DND-41 (cell line): ENCODE results near the gene VAC14.
"Not testable (repeated sequence)": the region's sequence is repeated elsewhere in the genome, so short reads cannot be mapped to it uniquely, and the experiment has no call there.

ENCODE experiments used
- ATAC-seq: fragments of 200-7000 bp; cut with Tn5 transposase; 3 replicates; pipeline ENCODE4 v1.9.1; 2021; ENCODE audit warnings: low read depth; ENCODE audit not compliant: insufficient read depth
- DNase-seq: peaks from one replicate; pipeline ENCODE4 v3.0.0-alpha.2; 2020
- H2AFZ ChIP-seq: 2 replicates; pipeline ENCODE4 v1.6.0; 2012; ENCODE audit warnings: low read depth, low read length
- H3K27ac ChIP-seq: 2 replicates; pipeline ENCODE4 v1.5.1; 2012; ENCODE audit warnings: low read length, inconsistent platforms
- H3K27me3 ChIP-seq: fragments of 200-600 bp; sonication (generic); 2 replicates; pipeline ENCODE4 v1.6.0; 2012; ENCODE audit warnings: low read length, mild to moderate bottlenecking, inconsistent platforms; ENCODE audit not compliant: insufficient read depth, poor library complexity
- H3K36me3 ChIP-seq: 2 replicates; pipeline ENCODE4 v1.5.1; 2012; ENCODE audit warnings: low read length, inconsistent platforms; ENCODE audit not compliant: insufficient read depth
- H3K4me1 ChIP-seq: 2 replicates; pipeline ENCODE4 v1.5.1; 2012; ENCODE audit warnings: mild to moderate bottlenecking, low read length; ENCODE audit not compliant: insufficient read depth
- H3K4me2 ChIP-seq: 2 replicates; pipeline ENCODE4 v1.6.0; 2012; ENCODE audit warnings: mild to moderate bottlenecking, moderate library complexity, low read length, inconsistent platforms; ENCODE audit not compliant: insufficient read depth
- H3K4me3 ChIP-seq, 2 experiments: fragments of 200-600 bp in 1 of 2; shearing (Covaris generic) in 1 of 2; 2 replicates each; pipeline ENCODE4 v1.5.1; 2012 to 2016; ENCODE audit warnings: inconsistent platforms in 2 of 2, low read length in 2 of 2, mild to moderate bottlenecking in 2 of 2, low read depth in 1 of 2, moderate library complexity in 1 of 2
- H3K79me2 ChIP-seq: 2 replicates; pipeline ENCODE4 v1.6.0; 2012; ENCODE audit warnings: low read length, inconsistent platforms; ENCODE audit not compliant: insufficient read depth
- H3K9ac ChIP-seq: 2 replicates; pipeline ENCODE4 v1.6.0; 2012; ENCODE audit warnings: low read depth, mild to moderate bottlenecking, inconsistent platforms, low read length, moderate library complexity
- H3K9me3 ChIP-seq: 2 replicates; pipeline ENCODE4 v1.5.1; 2012; ENCODE audit warnings: low read length, moderate library complexity, mild to moderate bottlenecking, inconsistent platforms; ENCODE audit not compliant: insufficient read depth, severe bottlenecking
- H4K20me1 ChIP-seq: 2 replicates; pipeline ENCODE4 v1.6.0; 2012; ENCODE audit warnings: low read length; ENCODE audit not compliant: insufficient read depth
- CTCF ChIP-seq: IDR thresholded peaks from 2 replicates; pipeline ENCODE4 v1.5.1; 2012; ENCODE audit warnings: borderline replicate concordance, low read length, moderate library complexity, mild to moderate bottlenecking; ENCODE audit not compliant: poor library complexity, severe bottlenecking; ENCODE audit errors: extremely low read depth
- EZH2 ChIP-seq: IDR thresholded peaks from 3 replicates; pipeline ENCODE4 v1.6.1; 2012; ENCODE audit warnings: borderline replicate concordance, low read depth, mild to moderate bottlenecking, moderate library complexity, low read length, inconsistent platforms; ENCODE audit not compliant: severe bottlenecking

The VAC14 gene

DNA sequence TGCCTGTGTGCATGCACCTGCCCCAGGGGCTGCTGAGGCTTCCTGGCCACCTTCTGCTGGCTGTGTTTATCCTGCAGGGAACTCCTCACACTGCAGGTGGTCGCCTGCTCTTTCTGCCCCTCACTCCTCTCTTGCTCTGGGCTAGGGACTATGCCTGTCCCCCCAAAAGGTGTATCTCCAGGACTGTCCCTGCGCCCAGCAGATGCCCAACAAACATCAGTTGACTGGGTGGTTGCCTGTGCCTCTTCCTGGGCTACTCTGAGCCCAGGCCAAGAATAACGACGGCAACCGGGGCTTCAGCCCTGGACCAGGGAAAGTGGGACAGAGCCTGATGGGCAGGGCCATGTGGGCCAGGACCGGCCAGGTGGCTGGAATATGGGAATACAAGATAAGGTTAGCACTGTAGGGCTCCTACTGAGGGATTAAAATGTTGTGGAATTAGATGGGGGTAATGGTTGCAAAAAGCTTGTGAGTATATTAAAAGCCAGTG lies 55.4 kb downstream of the VAC14 start:
- no peak overlapping the region for H3K4me3 ChIP-seq
- H3K4me2 ChIP-seq: no peak overlapping the region
- no peak overlapping the region for H3K27ac ChIP-seq
- DNase-seq (no peak), ATAC-seq (no peak)
- no peaks in the 10 kb centered on the region for H3K9me3 ChIP-seq
- peaks cover 7% of the 10 kb centered on the region for H4K20me1 ChIP-seq
- TF ChIP-seq EZH2 (no peak), CTCF (no peak)
- H2AFZ ChIP-seq: no peak overlapping the region
- no peaks in the 10 kb centered on the region for H3K4me1 ChIP-seq
- H3K9ac ChIP-seq: no peak overlapping the region
- no peaks in the 10 kb centered on the region for H3K79me2 ChIP-seq
- H3K36me3 ChIP-seq: peaks cover 52% of the 10 kb centered on the region
- H3K27me3 ChIP-seq: no peaks in the 10 kb centered on the region

- Histone ChIP-seq H2AFZ (no peak overlapping the region), H3K36me3 (peaks cover 53% of the 10 kb centered on the region), H3K9me3 (no peaks in the 10 kb centered on the region), H4K20me1 (peaks cover 3% of the 10 kb centered on the region), H3K27ac (no peak overlapping the region), H3K4me1 (no peaks in the 10 kb centered on the region), H3K27me3 (no peaks in the 10 kb centered on the region), H3K9ac (no peak overlapping the region), H3K4me2 (no peak overlapping the region), H3K4me3 (no peak overlapping the region), H3K79me2 (no peaks in the 10 kb centered on the region)
- ATAC-seq (no peak), DNase-seq (no peak)
- TF ChIP-seq CTCF (no peak), EZH2 (no peak)
Measured at GRCh38 chr16:70744366-70744765, 56.6 kb downstream of the VAC14 start.

DNA sequence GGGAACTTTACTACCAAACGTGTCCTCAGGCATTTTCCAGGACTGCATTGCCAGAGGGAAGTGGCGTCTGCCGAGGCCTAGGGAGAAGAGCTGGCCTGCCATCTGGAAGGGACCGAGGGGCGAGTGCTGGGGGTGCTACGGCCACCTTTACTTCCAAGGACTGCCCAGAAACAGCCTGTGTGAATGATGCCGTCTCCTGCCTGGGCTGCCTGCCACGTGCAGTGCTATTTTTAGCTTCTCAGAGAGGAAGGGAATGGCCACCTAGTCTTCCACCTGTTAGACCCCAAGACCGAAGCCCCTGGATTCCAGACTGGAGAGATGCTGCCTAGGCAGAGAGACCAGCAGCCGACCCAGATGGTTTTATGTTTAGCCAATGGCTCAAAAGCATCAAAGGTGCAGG lies 57.2 kb downstream of the VAC14 start:
- Histone ChIP-seq H3K79me2 (no peaks in the 10 kb centered on the region), H3K9ac (no peak overlapping the region), H3K4me1 (no peaks in the 10 kb centered on the region), H3K4me2 (no peak overlapping the region), H3K36me3 (peaks cover 58% of the 10 kb centered on the region), H4K20me1 (peaks cover 7% of the 10 kb centered on the region), H3K4me3 (no peak overlapping the region), H2AFZ (no peak overlapping the region), H3K27me3 (no peaks in the 10 kb centered on the region), H3K9me3 (no peaks in the 10 kb centered on the region), H3K27ac (no peak overlapping the region)
- DNase-seq (no peak), ATAC-seq (no peak)
- no peak for TF ChIP-seq CTCF
- no peak for TF ChIP-seq EZH2

- not testable (repeated sequence) for H3K4me2 ChIP-seq
Measured at GRCh38 chr16:70742967-70743366, 58.0 kb downstream of the VAC14 start.

More at GRCh38 chr16:70742967-70743366, 58.0 kb downstream of the VAC14 start:
- H3K9me3 ChIP-seq, DNase-seq, ATAC-seq, H3K27ac ChIP-seq, H3K27me3 ChIP-seq, H3K9ac ChIP-seq, H3K79me2 ChIP-seq, H3K4me1 ChIP-seq, H3K4me3 ChIP-seq, H4K20me1 ChIP-seq, H2AFZ ChIP-seq: not testable (repeated sequence)
- peaks cover 55% of the 10 kb centered on the region for H3K36me3 ChIP-seq
